Activated T-helper 9 cell treated with anti-CD3 and anti-CD28 coated beads, Interleukin-2, amount 50 U/mL, for 16 hours (primary cell): ENCODE measurements around the gene FCHSD2.
"Not testable (repeated sequence)": the region's sequence is repeated elsewhere in the genome, so short reads cannot be mapped to it uniquely, and the experiment has no call there.

Experiments used
- DNase-seq: peaks from one replicate; pipeline ENCODE4 v3.0.0-alpha.2; 2020; ENCODE audit warnings: low read depth

Gene FCHSD2

DNA sequence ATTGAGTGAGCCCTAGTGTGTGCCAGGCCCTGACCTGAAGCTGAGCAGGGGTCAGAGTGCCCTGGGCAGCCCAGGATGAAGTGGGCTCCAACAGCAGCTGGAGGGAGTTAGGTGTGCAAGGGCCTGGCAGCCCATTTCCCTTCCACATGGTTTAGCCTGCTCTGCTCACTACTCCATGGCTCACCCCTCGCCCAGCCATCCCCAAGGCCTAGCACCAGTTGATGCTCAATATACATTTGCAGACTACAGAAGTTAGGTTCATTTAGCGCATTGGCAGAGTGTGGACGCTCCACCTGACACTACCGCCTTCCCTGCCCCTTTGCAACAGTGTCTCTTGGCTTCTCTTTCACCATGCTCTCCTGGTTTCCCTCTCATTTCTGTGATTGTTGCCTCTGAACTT is 324.2 kb downstream of the FCHSD2 start:
- DNase-seq: no peak

DNA sequence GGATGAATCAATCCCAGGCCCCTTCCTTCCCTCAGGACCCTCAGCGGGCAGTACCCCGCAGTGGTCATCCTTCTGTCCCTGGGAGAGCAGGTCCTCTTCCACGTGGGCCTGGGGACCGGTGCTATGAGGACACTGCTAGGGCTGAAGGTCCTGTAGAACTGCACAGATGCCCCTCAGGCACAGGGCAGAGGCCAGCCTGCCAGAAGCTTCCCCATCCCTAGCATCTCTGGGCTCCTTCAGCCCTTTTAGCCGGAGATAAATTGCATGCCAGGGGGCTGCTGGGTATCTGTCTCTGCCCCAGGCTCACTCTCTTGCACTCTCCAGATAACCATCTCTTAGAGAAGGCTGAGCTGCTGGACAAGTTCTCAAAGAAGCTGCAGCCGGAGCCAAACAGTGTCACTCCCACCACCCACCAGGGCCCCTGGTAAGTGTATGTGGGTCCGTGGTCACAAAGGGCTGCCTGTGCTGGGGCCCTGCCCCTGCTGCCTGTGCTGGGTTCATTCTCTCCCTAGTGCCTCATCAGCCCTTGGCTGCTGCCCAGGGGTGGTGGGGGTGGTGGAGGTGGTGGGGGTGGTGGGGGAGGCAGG is 325.6 kb downstream of the FCHSD2 start:
- no peak for DNase-seq

DNA sequence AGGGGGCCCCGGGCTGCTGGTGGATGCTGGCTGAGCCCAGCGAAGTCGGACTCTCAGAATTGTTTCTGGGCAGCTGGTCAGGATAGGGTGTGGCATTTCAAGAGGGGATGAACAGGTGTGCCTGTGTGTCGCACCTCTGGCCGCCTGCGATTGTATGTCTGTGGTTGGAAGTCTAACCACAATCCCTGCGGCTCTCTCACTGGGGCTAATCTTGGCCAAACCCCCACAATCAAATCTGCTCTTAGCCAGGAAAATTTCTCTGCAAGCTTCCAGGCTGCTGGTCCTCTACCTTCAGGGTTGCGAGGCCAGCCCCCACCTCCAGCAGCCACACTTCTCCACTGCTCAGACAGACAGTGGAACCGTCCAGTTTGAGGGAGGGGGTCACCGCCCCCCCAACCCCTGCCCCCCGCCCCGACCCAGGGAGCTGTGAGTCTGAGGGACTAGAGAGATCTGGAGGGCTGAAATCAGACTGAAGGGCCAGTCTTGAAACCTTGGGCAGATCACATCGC is 327.0 kb downstream of the FCHSD2 start:
- DNase-seq: no peak

DNA sequence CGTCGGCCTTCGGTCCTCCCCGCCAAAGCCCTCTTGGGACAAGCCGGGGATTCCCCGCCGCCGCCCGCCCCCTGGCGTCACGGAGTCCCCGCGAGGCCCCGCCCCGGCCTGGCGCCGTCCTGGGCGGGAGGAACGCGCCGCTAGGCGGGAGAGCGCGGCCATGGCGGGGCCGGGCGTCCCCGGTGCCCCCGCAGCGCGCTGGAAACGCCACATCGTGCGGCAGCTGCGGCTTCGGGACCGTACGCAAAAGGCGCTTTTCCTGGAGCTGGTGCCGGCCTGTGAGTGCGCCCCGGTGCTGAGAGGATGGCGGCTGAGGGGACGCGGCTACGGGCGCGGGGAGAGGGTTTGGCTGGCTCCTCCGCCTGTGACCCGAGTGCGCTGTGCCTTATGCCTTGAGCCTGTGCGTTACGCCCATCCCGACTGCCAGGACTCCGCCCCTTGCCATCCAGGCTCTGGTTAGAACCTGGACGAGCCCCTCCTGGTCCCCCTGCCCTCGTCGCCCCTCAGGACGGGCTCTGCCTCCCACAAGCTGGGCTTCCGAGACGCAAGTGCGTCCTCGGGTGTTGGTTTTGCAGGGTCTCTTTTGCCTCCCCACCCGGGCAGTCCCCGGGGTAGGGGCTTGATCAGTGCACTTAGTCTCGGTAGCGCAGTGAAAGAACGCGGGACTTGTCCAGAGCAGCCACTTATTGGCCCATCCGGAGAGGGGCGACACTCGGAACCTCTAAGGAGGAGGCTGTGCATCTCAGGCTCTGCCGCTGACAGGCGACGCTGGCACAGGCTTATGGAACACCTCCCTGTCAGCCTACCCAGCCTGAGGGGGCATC is 327.6 kb downstream of the FCHSD2 start, which contains the start of gene ATG16L2:
TSS of gene ATG16L2 (plus strand) at position 126 of the 824 bp plus-strand sequence. CDS start at position 161, 35 bp downstream.
- DNase-seq: peak; percentile 86

DNA sequence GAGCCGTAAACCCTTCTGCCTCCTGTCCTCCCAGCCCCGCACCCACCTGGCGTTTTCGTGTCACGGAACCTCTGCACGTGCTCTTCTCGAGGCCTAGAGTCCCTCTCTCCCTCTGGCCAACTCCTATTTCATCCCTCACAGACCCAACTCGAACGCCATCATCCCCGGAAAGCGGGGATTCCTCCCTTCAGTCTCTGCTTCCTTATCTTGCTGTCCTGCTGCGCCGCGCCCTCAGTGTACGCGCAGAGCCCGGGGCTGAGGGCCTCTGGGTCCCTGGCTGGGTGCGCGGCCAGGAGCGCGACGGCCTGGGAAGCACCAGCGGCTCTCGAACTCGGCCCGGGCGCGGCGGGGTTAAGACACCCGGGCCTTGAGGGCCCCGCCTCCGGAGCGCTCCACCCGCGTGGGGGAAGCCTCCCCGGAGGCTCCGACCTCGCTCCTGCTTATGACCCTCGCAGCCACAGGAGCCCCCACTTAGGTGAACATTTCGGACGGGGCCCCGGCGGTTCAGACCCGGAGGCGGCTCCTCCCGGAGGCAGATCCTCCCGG is 328.3 kb downstream of the FCHSD2 start:
- DNase-seq: peak; percentile 76

DNA sequence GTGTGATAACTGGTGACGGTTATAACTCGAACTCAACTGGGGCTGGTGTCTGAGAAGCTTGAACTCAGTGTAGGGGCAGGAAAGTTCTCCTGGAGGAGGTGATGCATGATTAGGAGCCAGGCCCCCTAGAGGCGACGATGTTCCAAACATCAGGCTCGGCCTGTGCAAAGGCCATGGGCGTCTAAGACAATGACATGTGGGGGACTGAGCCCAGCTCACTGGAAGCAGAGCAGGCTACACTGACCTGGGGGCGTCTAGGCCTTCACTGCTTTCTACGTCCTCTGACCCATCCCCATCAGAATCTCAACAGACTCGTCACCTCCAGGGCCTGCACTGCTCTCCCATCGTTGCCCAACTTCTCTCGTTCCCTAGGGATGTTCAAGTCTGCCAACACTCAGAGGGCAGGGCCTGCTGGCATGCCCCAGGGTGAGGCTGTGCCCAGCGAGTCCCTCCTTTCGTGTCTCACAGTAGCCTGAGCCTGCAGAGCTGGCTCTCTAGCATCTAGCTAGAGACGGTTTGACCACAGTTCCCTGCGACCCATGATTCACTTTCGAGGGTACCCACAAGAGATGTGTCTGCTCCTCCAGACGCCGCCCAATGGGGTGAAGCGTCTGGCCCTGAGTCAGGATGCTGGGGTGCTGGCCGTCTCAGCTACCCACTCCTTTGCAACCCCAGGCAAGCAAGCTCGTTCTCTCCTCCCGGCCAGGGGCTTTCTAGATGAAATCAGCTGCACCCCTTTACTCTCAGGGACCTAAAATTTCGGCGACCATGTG is 329.0 kb downstream of the FCHSD2 start:
- DNase-seq: peak; percentile 57

DNA sequence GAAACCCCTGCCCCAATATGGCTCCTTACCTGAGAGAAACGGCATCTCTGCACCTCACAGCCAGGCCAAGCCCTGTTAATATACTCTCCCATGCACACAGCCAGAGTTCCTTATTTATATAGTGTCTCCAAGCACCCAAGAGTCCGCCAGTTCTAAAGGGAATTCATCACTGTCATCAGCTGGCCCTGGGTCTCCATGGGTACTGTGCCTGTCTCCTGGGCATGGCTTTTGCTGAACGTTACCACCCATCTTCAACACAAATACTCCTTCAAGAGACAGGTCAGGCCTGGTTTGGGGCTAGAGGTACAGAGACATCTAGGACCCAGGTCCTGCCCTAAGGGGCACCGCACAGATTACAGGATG is 329.5 kb downstream of the FCHSD2 start:
- DNase-seq: no peak

DNA sequence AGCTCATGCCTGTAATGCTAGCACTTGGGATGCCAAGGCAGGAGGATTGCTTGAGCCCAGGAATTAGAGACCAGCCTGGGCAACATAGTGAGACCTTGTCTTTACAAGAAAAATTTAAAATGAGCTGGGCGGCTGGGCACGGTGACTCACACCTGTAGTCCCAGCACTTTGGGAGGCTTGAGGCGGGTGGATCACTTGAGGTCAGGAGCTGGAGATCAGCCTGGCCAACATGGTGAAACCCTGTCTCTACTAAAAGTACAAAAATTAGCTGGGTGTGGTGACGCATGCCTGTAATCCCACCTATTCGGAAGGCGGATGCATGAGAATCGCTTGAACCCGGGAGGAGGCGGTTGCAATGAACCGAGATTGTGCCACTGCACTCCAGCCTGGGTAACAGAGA is 330.4 kb downstream of the FCHSD2 start:
- not testable (repeated sequence) for DNase-seq

DNA sequence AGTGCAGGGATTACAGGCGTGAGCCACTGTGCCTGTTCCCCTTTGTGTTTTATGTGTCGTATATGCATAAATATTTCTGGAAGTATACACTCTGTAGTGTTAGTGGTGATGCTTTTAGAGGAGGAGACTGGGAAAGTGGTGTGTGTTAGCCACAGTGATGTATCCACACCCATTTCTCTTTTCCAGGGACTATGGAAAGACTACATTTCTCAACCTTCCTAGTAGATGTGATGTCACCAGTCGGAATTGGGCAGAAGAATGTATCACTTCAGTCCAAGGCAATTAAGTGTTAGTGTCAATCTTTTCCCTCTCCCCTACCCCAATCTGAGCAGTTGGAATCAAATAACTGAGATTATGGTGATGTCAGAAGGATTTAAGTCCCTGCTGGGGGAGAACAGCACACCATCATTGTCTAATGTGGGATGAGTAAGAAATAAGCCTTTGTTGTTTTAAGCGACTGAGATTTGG is 333.8 kb downstream of the FCHSD2 start:
- no peak for DNase-seq

DNA sequence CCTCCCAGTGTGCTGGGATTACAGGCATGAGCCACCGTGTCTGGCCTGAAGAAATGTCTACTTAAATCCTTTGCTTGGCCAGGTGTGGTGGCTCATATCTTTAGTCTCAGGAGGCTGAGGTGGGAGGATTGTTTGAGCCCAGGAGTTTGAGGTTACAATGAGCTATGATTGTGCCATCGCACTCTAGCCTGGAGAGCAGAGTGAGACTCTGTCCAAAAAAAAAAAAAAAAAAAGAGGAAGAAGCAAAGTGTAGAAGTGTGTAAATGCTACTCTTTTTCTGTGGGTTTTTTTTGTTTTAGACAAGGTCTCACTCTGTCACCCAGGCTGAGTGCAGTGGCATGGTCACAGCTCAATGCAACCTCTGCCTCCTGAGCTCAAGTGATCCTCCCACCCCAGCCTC is 334.3 kb downstream of the FCHSD2 start:
- no peak for DNase-seq

DNA sequence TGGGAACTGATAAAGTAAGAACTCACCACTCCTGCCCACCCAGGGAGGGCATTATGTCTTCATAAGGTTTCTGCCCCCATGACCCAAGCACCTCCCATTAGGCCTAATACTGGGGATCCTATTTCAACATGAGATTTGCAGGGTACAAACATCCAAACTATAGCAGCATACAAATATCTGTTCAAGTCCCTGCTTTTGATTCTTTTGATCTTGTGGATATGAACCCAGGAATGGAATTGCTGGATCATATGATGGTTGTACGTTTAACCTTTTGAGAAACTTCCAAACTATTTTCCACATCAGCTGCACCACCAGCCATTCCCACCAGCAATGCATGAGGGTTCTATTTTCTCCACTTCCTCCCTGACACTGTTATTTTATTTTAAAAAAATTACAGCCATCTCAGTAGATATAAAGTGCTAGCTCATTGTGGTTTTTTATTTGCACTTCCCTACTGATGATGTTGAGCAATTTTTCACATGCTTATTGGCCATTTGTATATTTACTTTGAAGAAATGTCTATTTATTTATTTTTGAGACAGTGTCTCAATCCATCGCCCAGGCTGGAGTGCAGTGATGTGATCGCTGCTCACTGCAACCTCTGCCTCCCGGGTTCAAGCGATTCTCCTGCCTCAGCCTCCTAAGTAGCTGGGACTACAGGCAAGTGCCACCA is 335.0 kb downstream of the FCHSD2 start:
- no peak for DNase-seq

DNA sequence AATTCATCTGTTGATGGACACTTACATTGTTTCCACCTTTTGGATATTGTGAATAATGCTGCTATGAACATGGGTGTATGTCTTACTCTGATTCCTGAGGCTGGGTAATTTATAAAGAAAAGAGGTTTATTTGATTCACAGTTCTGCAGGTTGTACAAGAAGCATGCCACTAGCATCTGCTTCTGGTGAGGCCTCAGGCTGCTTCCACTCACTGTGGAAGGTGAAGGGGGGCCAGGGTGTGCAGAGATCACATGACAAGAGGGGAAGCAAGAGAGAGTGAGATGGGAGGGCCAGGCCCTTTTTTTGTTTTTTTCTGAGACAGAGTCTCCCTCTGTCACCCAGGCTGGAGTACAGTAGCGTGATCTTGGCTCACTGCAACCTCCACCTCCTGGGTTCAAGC is 335.7 kb downstream of the FCHSD2 start:
- not testable (repeated sequence) for DNase-seq

DNA sequence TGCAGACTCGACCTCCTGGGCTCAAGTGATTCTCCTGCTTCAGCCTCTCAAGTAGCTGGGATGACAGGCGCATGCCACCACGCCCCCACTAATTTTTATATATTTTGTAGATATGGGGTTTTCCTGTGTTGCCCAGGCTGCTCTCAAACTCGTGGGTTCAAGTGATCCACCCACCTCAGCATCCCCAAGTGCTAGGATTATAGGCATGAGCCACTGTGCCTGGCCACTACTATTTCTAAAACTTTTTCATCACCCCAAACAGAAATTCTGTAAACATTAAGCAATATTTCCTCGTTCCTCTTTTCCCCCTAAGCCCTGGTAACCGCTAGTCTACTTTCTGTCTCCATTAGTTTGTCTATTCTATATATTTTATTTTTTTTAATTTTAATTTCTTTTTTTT is 336.9 kb downstream of the FCHSD2 start:
- no peak for DNase-seq

DNA sequence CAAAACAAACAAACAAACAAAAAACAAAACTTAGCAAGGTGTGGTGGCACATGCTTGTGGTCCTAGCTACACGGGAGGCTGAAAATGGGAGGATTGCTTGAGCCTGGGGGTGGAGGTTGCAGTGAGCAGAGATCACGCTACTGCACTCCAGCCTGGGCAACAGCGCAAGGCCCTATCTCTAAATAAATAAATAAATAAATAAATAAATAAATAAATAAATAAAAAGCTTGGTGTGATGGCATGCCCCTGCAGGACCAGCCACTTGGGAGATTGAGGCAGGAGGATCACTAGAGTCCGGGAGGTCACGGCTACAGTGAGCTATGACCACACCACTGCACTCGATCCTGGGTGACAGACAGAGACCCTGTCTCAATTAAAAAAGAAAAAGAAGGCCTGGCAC is 339.3 kb downstream of the FCHSD2 start:
- DNase-seq: no peak

DNA sequence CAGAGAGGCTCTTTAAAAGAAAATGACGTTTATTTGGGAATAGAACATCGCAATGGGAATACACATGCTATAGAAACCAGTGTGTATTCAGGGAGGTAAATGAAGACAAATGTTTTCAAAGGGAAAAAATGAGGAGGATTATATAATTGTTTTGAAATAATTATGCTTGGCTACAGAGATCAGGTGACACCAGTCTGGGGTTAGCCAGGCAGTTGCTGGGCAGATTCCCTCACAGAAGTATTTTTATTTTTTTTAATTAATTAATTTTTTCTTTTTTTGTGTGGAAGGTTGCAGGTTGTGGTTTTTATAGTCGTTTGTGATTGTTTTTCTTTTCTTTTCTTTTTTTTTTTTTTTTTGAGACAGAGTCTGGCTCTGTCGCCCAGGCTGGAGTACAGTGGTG is 342.7 kb downstream of the FCHSD2 start:
- no peak for DNase-seq

DNA sequence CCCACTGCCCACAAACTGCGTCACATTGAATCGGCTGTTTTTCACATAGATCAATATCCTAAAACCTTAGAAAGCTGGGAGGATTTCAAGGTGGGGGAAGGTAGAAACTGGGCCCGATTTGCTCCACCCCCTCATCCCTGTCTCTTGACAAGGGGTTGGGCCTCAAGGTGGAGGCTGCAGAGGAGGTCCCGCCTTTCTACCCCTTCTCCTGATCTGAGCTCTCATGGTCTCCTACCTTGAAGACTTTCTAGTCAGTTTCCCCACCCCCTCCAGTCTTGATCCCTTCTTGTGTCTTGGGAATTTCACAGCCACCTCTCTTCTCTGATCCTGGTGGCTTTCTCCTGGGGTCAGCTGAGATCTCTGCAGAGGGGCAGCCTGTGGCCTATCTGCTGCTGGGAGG is 343.8 kb downstream of the FCHSD2 start:
- DNase-seq: no peak

DNA sequence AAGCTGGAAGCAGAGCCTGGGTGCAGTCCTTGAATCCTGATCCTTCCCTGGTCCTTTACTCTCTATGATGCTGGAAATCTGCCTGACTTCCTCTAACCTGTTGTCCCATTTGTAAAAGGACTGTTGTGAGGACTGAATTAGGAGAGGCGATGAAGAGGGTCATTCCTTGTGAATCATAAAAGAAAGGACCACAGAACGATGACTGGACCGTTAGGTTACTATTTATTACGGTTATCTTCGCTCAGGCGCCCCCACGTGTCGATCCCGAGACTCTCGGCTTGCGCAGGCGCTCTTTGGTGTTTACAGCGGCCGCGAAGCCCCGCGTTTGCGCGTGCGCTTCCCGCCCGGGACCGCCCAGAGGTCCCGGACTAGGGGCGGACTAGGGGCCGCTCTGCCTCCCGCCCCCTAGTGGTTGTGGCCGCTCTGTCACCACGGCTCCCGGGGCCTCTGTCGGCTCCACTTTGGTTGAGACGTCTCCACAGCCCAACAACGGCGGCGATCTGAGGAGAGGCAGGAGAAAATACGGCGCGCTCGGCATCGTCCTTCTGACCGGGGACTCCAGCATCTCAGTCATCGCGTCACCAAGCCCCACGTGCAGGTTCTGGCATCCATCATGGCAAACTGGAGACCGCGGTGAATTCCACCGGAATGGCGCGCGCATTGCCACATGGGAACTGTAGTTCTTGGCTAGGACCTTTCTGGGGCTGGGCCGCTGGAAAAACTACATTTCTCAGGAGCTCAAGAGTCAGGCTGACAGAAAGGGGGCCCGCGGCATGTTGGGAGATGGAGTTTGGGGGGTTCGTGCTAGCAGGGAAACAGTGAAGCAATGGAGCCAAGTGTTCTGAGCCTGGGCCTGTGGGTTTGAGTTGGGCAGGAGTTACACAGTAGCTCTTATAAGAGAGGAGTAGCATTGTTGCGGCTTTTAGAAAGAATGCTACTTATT is 348.4 kb downstream of the FCHSD2 start, which contains the start of gene STARD10:
TSS of gene STARD10 (minus strand) at position 623 of the 943 bp plus-strand sequence. CDS start 12,866 bp downstream, outside the sequence.
- DNase-seq: peak; percentile 91

DNA sequence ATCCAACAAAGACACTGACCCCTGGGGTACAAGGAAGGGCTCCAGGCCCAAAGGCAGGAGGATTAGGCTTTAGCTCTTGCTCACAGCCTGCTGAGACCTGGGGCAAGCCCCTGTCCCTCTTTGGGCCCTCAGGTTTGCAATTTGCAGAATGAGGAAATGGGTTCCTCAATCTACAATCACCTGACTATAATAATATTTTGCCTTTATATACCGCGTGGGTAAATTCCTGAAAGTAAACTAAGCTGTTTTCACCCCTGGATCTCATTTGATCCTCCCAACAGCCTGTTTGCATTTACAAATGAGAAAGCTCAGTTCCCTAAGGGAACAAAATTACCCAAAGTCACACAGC is 349.1 kb downstream of the FCHSD2 start:
- DNase-seq: no peak

DNA sequence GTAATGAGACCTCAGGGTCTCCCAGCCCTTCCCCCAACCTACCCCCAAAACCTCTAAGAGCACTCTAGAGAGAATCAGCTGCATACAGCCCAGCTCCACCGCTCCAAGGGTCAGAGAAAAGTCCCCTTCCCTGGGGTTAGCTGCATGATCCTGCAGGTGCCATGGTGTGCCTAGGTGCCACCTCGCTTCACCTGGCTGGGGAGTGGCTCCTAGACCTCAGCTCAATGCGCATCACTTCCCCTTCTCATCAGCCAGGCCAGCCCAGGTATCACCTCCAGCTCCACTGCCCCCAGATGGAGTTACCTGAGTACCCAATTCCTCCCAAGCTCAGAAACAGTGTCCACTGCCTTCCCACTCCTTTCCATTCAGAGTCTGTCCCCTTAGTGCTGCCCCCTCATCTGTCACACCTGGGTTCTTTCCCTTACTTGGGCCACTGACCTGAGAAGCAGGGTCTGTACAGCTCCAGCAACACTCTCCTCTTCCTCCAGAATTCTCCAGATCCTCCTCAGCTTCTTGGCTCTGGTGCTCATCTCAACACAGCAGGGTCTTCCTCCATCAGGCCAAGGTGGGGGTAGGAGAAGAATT is 349.6 kb downstream of the FCHSD2 start:
- no peak for DNase-seq

DNA sequence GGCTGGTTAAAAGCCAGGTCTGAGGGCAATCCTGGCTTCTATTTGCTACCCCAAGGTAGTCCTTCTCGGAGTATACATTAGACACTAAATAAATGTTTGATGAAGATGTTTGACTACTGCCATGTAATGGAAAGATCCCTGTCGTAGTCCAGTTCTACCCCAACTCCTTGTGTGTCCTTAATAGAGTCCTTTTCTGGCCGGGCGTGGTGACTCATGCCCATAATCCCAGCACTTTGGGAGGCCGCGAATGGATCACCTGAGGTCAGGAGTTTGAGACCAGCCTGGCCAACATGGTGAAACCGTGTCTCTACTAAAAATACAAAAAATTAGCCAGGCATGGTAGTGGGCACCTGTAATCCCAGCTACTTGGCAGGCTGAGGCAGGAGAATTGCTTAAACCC is 350.9 kb downstream of the FCHSD2 start:
- DNase-seq: not testable (repeated sequence)
